HepG2 (cell line): ENCODE results near the gene RASL12. TPM values are rescaled to one million over a fixed set of nuclear protein-coding genes. Genes with fewer than 3 reads are reported as not detected.

ENCODE experiments used
- CEBPB ChIP-seq: IDR thresholded peaks from 2 replicates; pipeline ENCODE4 v1.6.1; 2011; ENCODE audit warnings: low read depth, low read length, improper control_type of control experiment, borderline replicate concordance
- HHEX ChIP-seq: IDR thresholded peaks from 2 replicates; pipeline ENCODE4 v1.6.1; 2016; ENCODE audit warnings: control low read depth
- HOXD1 ChIP-seq: sonication (generic); formaldehyde crosslinking; IDR thresholded peaks from 2 replicates; pipeline ENCODE4 v1.5.0; 2020; ENCODE audit warnings: missing genetic modification reagents
- IRF9 ChIP-seq: sonication (generic); formaldehyde crosslinking; IDR thresholded peaks from 2 replicates; pipeline ENCODE4 v1.8.0; 2022; ENCODE audit warnings: missing genetic modification reagents, mild to moderate bottlenecking, borderline replicate concordance
- KLF9 ChIP-seq: IDR thresholded peaks from 2 replicates; pipeline ENCODE4 v1.6.1; 2016; ENCODE audit warnings: low read depth
- MAX ChIP-seq: IDR thresholded peaks from 2 replicates; pipeline ENCODE4 v1.6.1; 2012; ENCODE audit warnings: inconsistent platforms
- MIXL1 ChIP-seq: IDR thresholded peaks from 2 replicates; pipeline ENCODE4 v1.6.1; 2016
- NFATC3 ChIP-seq: sonication (generic); formaldehyde crosslinking; IDR thresholded peaks from 2 replicates; pipeline ENCODE4 v1.5.1; 2020; ENCODE audit warnings: mild to moderate bottlenecking, missing genetic modification reagents
- SPEN ChIP-seq: sonication (generic); formaldehyde crosslinking; IDR thresholded peaks from 2 replicates; pipeline ENCODE4 v1.5.1; 2020; ENCODE audit warnings: low read depth, mild to moderate bottlenecking, missing genetic modification reagents
- TOE1 ChIP-seq: sonication (generic); formaldehyde crosslinking; IDR thresholded peaks from 2 replicates; pipeline ENCODE4 v1.4.0; 2020; ENCODE audit warnings: mild to moderate bottlenecking, missing genetic modification reagents
- XRCC5 ChIP-seq: fragments of 200-400 bp; formaldehyde crosslinking; optimal IDR thresholded peaks from 2 replicates; pipeline ENCODE3; 2017; ENCODE audit warnings: mild to moderate bottlenecking, low read length
- ZBTB37 ChIP-seq: sonication (generic); formaldehyde crosslinking; IDR thresholded peaks from 2 replicates; pipeline ENCODE4 v1.4.0; 2020; ENCODE audit warnings: mild to moderate bottlenecking, missing genetic modification reagents
- ZBTB42 ChIP-seq: sonication (generic); formaldehyde crosslinking; IDR thresholded peaks from 2 replicates; pipeline ENCODE4 v1.5.0; 2020; ENCODE audit warnings: mild to moderate bottlenecking, missing genetic modification reagents
- ZBTB46 ChIP-seq: sonication (generic); formaldehyde crosslinking; IDR thresholded peaks from 2 replicates; pipeline ENCODE4 v1.4.0; 2020; ENCODE audit warnings: mild to moderate bottlenecking, missing genetic modification reagents, borderline replicate concordance
- ZNF142 ChIP-seq: sonication (generic); formaldehyde crosslinking; IDR thresholded peaks from 2 replicates; pipeline ENCODE4 v1.4.0; 2020; ENCODE audit warnings: missing genetic modification reagents
- ZNF800 ChIP-seq: sonication (generic); formaldehyde crosslinking; IDR thresholded peaks from 2 replicates; pipeline ENCODE4 v1.4.0; 2020; ENCODE audit warnings: missing genetic modification reagents
- polyA plus RNA-seq, 8 experiments: library from polyadenylated mRNA; depleted of rRNA in 3 of 8; stranded (reverse) in 7 of 8; unstranded in 1 of 8; fragments of >200 nt; fragmentation: Illumina TruSeq in 4 of 8; extraction: Trizol in 4 of 8; gene quantifications; 2 replicates each; pipeline versions ENCODE4 v1.2.1 to v1.2.3, GENCODE V29; 2011 to 2016; ENCODE audit warnings: low read depth in 4 of 8, missing spikeins in 1 of 8, mixed read lengths in 1 of 8; ENCODE audit not compliant: insufficient read depth in 1 of 8
- total RNA-seq, 5 experiments: library from RNA; depleted of rRNA; stranded (reverse); fragments of >200 nt; fragmentation: Illumina TruSeq; extraction: Trizol; gene quantifications; 2 replicates each; pipeline ENCODE4 v1.2.3, GENCODE V29; 2016; ENCODE audit warnings: low read depth in 1 of 5

Gene RASL12
- total and polyA plus RNA-seq, 2 of the 13 experiments (the other 11 are each of a cell fraction or from before 2014, with no cell fraction given): 0.16 to 0.55 TPM

- TF ChIP-seq MAX (peak; percentile 85), TOE1 (no peak), MIXL1 (CRISPR knock-in tag) (peak; percentile 46; the same call in 1 of the 2 replicates), HHEX (CRISPR knock-in tag) (no peak), KLF9 (CRISPR knock-in tag) (no peak), CEBPB (no peak), NFATC3 (CRISPR knock-in tag) (no peak), SPEN (CRISPR knock-in tag) (peak; percentile 55), HOXD1 (CRISPR knock-in tag) (no peak), ZBTB37 (CRISPR knock-in tag) (no peak), IRF9 (CRISPR knock-in tag) (no peak), ZBTB42 (CRISPR knock-in tag) (no peak), ZBTB46 (CRISPR knock-in tag) (no peak), ZNF800 (CRISPR knock-in tag) (no peak), XRCC5 (peak; percentile 61), ZNF142 (CRISPR knock-in tag) (no peak)
Observed at GRCh38 chr15:65054333-65055200, 13.2 kb downstream of the RASL12 start (continued).
